Endothelial cell of umbilical vein (primary cell): ENCODE results near the gene DGAT2. TPM values are rescaled to one million over a fixed set of nuclear protein-coding genes. Genes with fewer than 3 reads are reported as not detected.

ENCODE experiments used
- BruUV-seq: library from RNA; stranded (reverse); fragments of 400-500 nt; replicated peaks from 2 replicates; lab custom pipeline; 2021; lab: Mats Ljungman, UMichigan
- CTCF ChIA-PET: fragments of 300-600, 350-600 bp; sonication (Branson Sonifier 250); formaldehyde crosslinking; loops from one replicate; lab custom pipeline; 2021; ENCODE audit warnings: antibody characterized with exemption, inconsistent platforms; lab: Charles Lee
- POLR2A ChIA-PET: fragments of 300-600, 350-600 bp; sonication (Branson Sonifier 250); formaldehyde crosslinking; loops from one replicate; lab custom pipeline; 2021; ENCODE audit warnings: antibody characterized with exemption, inconsistent platforms; lab: Charles Lee
- DNase-seq: peaks from one replicate; pipeline ENCODE4 v3.0.0-alpha.2; 2011; ENCODE audit warnings: low read depth, low spot score
- FAIRE-seq: peaks from 2 replicates; lab custom pipeline; 2011; peaks lifted over from hg19 to GRCh38; lab: Jason Lieb, UNC
- H2AFZ ChIP-seq: 2 replicates; pipeline ENCODE4 v1.6.0; 2012; ENCODE audit warnings: low read depth, low read length, control low read depth, inconsistent platforms
- H3K27ac ChIP-seq: 2 replicates; pipeline ENCODE4 v1.5.1; 2011; ENCODE audit warnings: low read depth, mild to moderate bottlenecking, control low read depth, low read length, moderate library complexity; ENCODE audit not compliant: insufficient read depth
- H3K27me3 ChIP-seq, 2 experiments: 2 replicates each; pipeline versions ENCODE4 v1.6.0 to v1.6.1; 2011; ENCODE audit warnings: low read length in 2 of 2, mixed read lengths in 1 of 2; ENCODE audit not compliant: control insufficient read depth in 2 of 2, insufficient read depth in 2 of 2
- H3K36me3 ChIP-seq, 2 experiments: 2 replicates in 1 of 2; 3 replicates in 1 of 2; pipeline ENCODE4 v1.5.1; 2011; ENCODE audit warnings: low read length in 2 of 2, mild to moderate bottlenecking in 1 of 2, moderate library complexity in 1 of 2; ENCODE audit not compliant: control insufficient read depth in 2 of 2, insufficient read depth in 2 of 2; ENCODE audit errors: extremely low read depth in 1 of 2
- H3K4me1 ChIP-seq: 3 replicates; pipeline ENCODE4 v1.5.1; 2011; ENCODE audit warnings: mild to moderate bottlenecking, low read length; ENCODE audit not compliant: control insufficient read depth, insufficient read depth; ENCODE audit errors: extremely low read depth
- H3K4me2 ChIP-seq: 2 replicates; pipeline ENCODE4 v1.6.1; 2011; ENCODE audit warnings: low read length, control low read depth, mixed read lengths; ENCODE audit not compliant: insufficient read depth
- H3K4me3 ChIP-seq, 3 experiments: fragments of 200-600 bp in 1 of 3; sonication (generic), shearing (Covaris generic) in 1 of 3; replicated peaks in 1 of 3; 2 replicates each; pipeline ENCODE4 v1.5.1; 2011 to 2016; ENCODE audit warnings: control low read depth in 3 of 3, low read length in 3 of 3, mild to moderate bottlenecking in 2 of 3, inconsistent platforms in 1 of 3, low read depth in 1 of 3, moderate library complexity in 1 of 3; ENCODE audit not compliant: insufficient read depth in 1 of 3
- H3K79me2 ChIP-seq: 2 replicates; pipeline ENCODE4 v1.6.0; 2012; ENCODE audit warnings: low read length, inconsistent platforms; ENCODE audit not compliant: control insufficient read depth, insufficient read depth
- H3K9ac ChIP-seq: replicated peaks from 2 replicates; pipeline ENCODE3; 2011; ENCODE audit warnings: low read length, control low read depth; ENCODE audit not compliant: insufficient read depth; ENCODE audit errors: extremely low read depth
- H3K9me1 ChIP-seq: replicated peaks from 3 replicates; pipeline ENCODE4 v1.6.0; 2011; ENCODE audit warnings: mild to moderate bottlenecking, low read length; ENCODE audit not compliant: control insufficient read depth, insufficient read depth; ENCODE audit errors: extremely low read depth
- H3K9me3 ChIP-seq: replicated peaks from 2 replicates; pipeline ENCODE4 v1.5.1; 2012; ENCODE audit warnings: low read length, inconsistent platforms; ENCODE audit not compliant: control insufficient read depth, insufficient read depth
- H4K20me1 ChIP-seq: replicated peaks from 2 replicates; pipeline ENCODE3; 2011; ENCODE audit warnings: mild to moderate bottlenecking, low read length; ENCODE audit not compliant: control insufficient read depth, insufficient read depth; ENCODE audit errors: extremely low read depth
- EZH2 ChIP-seq: IDR thresholded peaks from 2 replicates; pipeline ENCODE4 v1.6.1; 2012; ENCODE audit warnings: borderline replicate concordance, low read depth, mild to moderate bottlenecking, moderate library complexity, low read length, inconsistent platforms; ENCODE audit not compliant: severe bottlenecking
- FOS ChIP-seq: IDR thresholded peaks from 2 replicates; pipeline ENCODE4 v1.6.1; 2011; ENCODE audit warnings: mild to moderate bottlenecking, low read length, moderate library complexity, borderline replicate concordance; ENCODE audit not compliant: insufficient read depth
- JUN ChIP-seq: IDR thresholded peaks from 2 replicates; pipeline ENCODE4 v1.6.1; 2011; ENCODE audit warnings: borderline replicate concordance, low read depth; ENCODE audit not compliant: insufficient read length, insufficient read depth
- POLR2A ChIP-seq: IDR thresholded peaks from 2 replicates; pipeline ENCODE4 v1.6.1; 2012; ENCODE audit warnings: low read depth, mild to moderate bottlenecking, control low read depth, low read length
- dilution Hi-C: fragments of 300-500 bp; cut with MboI; formaldehyde crosslinking; loops from one replicate; pipeline ENCODE4 v1.15.0; 2019; ENCODE audit warnings: low sequenced_read_pairs; ENCODE audit not compliant: extremely low pct_ligation_motif_present
- intact Hi-C: fragments of 100-400 bp; cut with micrococcal nuclease; formaldehyde crosslinking; loops from one replicate; pipeline ENCODE4 v1.10.0; 2022
- polyA plus RNA-seq, 4 experiments: library from polyadenylated mRNA; depleted of rRNA in 3 of 4; stranded (reverse) in 3 of 4; unstranded in 1 of 4; fragments of >200 nt; gene quantifications; 2 replicates each; pipeline versions ENCODE4 v1.2.1 to v1.2.3, GENCODE V29; 2011 to 2012; ENCODE audit warnings: missing spikeins in 1 of 4
- total RNA-seq: library from RNA; stranded (reverse); gene quantifications from 2 replicates; pipeline ENCODE4 v1.2.3, GENCODE V29; 2021
- TF ChIP-seq, protein P1 (sequence below): IDR thresholded peaks from 2 replicates; pipeline ENCODE4 v1.6.1; 2011; ENCODE audit not compliant: insufficient read depth, insufficient read length

DGAT2 gene
- total and polyA plus RNA-seq, 2 donors (not counting 3 experiments of a cell fraction or from before 2014, with no cell fraction given): 0.55 to 0.79 TPM

DNA sequence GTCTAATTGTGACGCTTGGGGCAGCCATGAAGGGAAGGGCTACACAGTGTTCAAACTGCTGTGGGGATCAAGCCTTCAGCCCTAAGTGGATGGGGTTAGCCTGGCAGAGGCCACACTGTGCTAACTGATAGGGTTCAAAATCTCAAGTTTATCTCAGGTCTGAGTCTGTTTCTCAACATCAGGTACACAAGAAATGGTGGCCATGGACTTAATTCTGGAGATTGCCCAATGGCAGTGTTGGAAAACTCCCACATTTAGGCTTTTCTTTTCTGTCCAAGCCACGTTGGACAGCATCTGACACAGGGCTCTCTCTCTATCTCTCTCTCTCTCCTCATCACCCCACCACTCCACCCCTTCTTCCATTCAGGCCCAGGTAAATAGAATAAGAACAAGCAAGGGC is 10.9 kb upstream of the DGAT2 start:
- CTCF ChIA-PET: no interaction called here
- H3K4me1 ChIP-seq: peaks cover 20% of the 10 kb centered on the region
- POLR2A ChIA-PET: no interaction called here
- no peak overlapping the region for H3K9ac ChIP-seq
- H2AFZ ChIP-seq: no peak overlapping the region
- H3K27me3 ChIP-seq: peaks cover 0 to 3% of the 10 kb centered on the region in 2 experiments
- H3K79me2 ChIP-seq: no peaks in the 10 kb centered on the region
- no peaks in the 10 kb centered on the region for H4K20me1 ChIP-seq
- DNase-seq (no peak), FAIRE-seq (no peak)
- intact Hi-C loops (no loop called here), dilution Hi-C loops (no loop called here)
- no peak overlapping the region for H3K27ac ChIP-seq
- no TSS peak for BruUV-seq
- H3K4me2 ChIP-seq: no peak overlapping the region
- no peak overlapping the region for H3K4me3 ChIP-seq
- TF ChIP-seq, protein P1, sequence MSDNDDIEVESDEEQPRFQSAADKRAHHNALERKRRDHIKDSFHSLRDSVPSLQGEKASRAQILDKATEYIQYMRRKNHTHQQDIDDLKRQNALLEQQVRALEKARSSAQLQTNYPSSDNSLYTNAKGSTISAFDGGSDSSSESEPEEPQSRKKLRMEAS: no peak
- TF ChIP-seq EZH2: no peak
- TF ChIP-seq JUN: no peak
- TF ChIP-seq POLR2A: no peak
- H3K36me3 ChIP-seq: no peaks in the 10 kb centered on the region
- H3K9me1 ChIP-seq: no peaks in the 10 kb centered on the region
- no peaks in the 10 kb centered on the region for H3K9me3 ChIP-seq

DNA sequence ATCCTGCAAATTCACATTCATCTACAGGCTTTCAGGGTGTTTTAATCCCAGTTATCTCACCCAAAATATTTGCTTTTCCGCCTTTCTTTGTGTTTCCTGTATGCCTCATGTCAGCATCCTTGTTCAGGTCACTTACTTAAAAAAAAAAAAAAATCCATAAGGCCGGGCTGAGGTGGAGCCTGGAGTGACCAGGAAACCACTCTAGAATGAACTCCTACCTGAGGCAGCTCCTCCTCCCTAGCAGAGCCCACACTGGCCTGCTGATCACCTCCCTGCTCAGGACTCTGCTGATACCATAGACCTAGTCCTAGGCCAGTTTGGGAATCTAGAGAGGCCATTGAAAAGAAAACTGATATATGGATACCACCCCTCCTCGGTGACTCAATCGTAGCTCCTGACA is 8.7 kb upstream of the DGAT2 start:
- H3K9ac ChIP-seq: no peak overlapping the region
- no peaks in the 10 kb centered on the region for H3K36me3 ChIP-seq
- intact Hi-C loops (no loop called here), dilution Hi-C loops (no loop called here)
- CTCF ChIA-PET: interaction anchor here (1.0 to 2.0 kb wide), 5 partner anchors 10 to 393 kb away, joined by 3 to 8 read pairs (median 5); no protein-coding TSS in a partner anchor
- BruUV-seq: no TSS peak
- FAIRE-seq (no peak), DNase-seq (no peak)
- POLR2A ChIA-PET: no interaction called here
- no peaks in the 10 kb centered on the region for H3K9me3 ChIP-seq
- peaks cover 0 to 3% of the 10 kb centered on the region in 2 experiments for H3K27me3 ChIP-seq
- no peak overlapping the region for H3K27ac ChIP-seq
- no peaks in the 10 kb centered on the region for H3K9me1 ChIP-seq
- TF ChIP-seq FOS (no peak), JUN (no peak)
- H4K20me1 ChIP-seq: no peaks in the 10 kb centered on the region
- H3K4me1 ChIP-seq: peaks cover 20% of the 10 kb centered on the region
- no peak overlapping the region for H3K4me3 ChIP-seq
- H2AFZ ChIP-seq: peak overlapping the region; percentile 81
- no peak overlapping the region for H3K4me2 ChIP-seq
- no peaks in the 10 kb centered on the region for H3K79me2 ChIP-seq
